Duodenal mucosa (tissue), 2 donors: ENCODE measurements around the gene CKB.

ENCODE experiments used
- H3K27ac ChIP-seq: one replicate; pipeline ENCODE4 v1.7.0; 2013; ENCODE audit warnings: low read depth, low read length
- H3K27me3 ChIP-seq, 2 donors: one replicate each; pipeline ENCODE4 v1.7.0; 2013; ENCODE audit warnings: low read length in 2 of 2, control low read depth in 1 of 2; ENCODE audit not compliant: insufficient read depth in 2 of 2, control insufficient read depth in 1 of 2
- H3K36me3 ChIP-seq, 2 donors: one replicate each; pipeline ENCODE4 v1.7.0; 2013; ENCODE audit warnings: low read length in 2 of 2, control low read depth in 1 of 2; ENCODE audit not compliant: insufficient read depth in 2 of 2, control insufficient read depth in 1 of 2
- H3K4me1 ChIP-seq, 2 donors: one replicate each; pipeline ENCODE4 v1.7.0; 2013; ENCODE audit warnings: low read length in 2 of 2, control low read depth in 1 of 2; ENCODE audit not compliant: insufficient read depth in 2 of 2, control insufficient read depth in 1 of 2
- H3K4me3 ChIP-seq, 2 donors: one replicate each; pipeline ENCODE4 v1.7.0; 2013; ENCODE audit warnings: low read length in 2 of 2, low read depth in 1 of 2
- H3K9ac ChIP-seq, 2 donors: one replicate each; pipeline ENCODE4 v1.7.0; 2013; ENCODE audit warnings: low read length in 2 of 2, low read depth in 1 of 2
- H3K9me3 ChIP-seq, 2 donors: one replicate each; pipeline ENCODE4 v1.7.0; 2013; ENCODE audit warnings: low read length in 2 of 2, control low read depth in 1 of 2; ENCODE audit not compliant: control insufficient read depth in 1 of 2

The CKB gene

GRCh38 chr14:103500148-103500990, 22.3 kb downstream of the CKB start:
- no peaks in the 10 kb centered on the region for H3K9me3 ChIP-seq
- no peaks in the 10 kb centered on the region for H3K27me3 ChIP-seq
- no peak overlapping the region for H3K4me3 ChIP-seq
- H3K36me3 ChIP-seq = peaks cover 40 to 67% of the 10 kb centered on the region in 2 donors
- H3K4me1 ChIP-seq = no peaks in the 10 kb centered on the region
- no peak overlapping the region for H3K9ac ChIP-seq
- no peak overlapping the region for H3K27ac ChIP-seq

GRCh38 chr14:103499709-103500108, 22.9 kb downstream of the CKB start:
- Histone ChIP-seq H3K27me3 (no peaks in the 10 kb centered on the region), H3K36me3 (peaks cover 40 to 67% of the 10 kb centered on the region in 2 donors), H3K4me3 (no peak overlapping the region), H3K27ac (no peak overlapping the region), H3K9ac (no peak overlapping the region), H3K9me3 (no peaks in the 10 kb centered on the region), H3K4me1 (no peaks in the 10 kb centered on the region)

- Histone ChIP-seq H3K27me3 (no peaks in the 10 kb centered on the region), H3K4me1 (no peaks in the 10 kb centered on the region), H3K27ac (no peak overlapping the region), H3K9ac (no peak overlapping the region), H3K9me3 (no peaks in the 10 kb centered on the region), H3K4me3 (no peak overlapping the region), H3K36me3 (peaks cover 19 to 62% of the 10 kb centered on the region in 2 donors)
These were observed 25.9 kb downstream of the CKB start for GRCh38 chr14:103496776-103497175.

DNA sequence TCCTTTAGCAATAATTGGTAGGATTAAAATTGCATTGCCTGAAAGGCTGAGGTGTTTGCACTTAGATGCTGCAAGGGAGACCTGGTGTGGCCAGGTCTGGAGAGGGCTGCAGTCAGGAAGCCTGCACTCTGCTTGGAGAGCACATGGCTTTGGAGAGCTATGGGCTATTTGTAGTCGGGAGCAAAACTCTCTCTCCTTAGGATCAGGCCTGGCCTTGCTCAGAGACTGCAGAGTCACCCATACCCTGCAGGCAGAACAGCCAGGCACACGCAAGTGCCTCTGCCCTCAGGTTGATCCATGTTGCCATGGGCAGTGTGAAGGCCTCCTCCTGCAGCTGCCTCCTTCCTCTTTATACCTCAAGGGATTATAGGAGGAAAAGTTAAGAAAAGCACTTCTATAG, 26.8 kb downstream of the CKB start:
- Histone ChIP-seq H3K27me3 (no peaks in the 10 kb centered on the region), H3K4me1 (no peaks in the 10 kb centered on the region), H3K9ac (no peak overlapping the region), H3K9me3 (no peaks in the 10 kb centered on the region), H3K4me3 (no peak overlapping the region), H3K36me3 (peaks cover 16 to 61% of the 10 kb centered on the region in 2 donors), H3K27ac (no peak overlapping the region)

GRCh38 chr14:103492156-103492925, 30.3 kb downstream of the CKB start:
- Histone ChIP-seq H3K4me1 (no peaks in the 10 kb centered on the region), H3K9ac (no peak overlapping the region), H3K36me3 (peaks cover 16 to 75% of the 10 kb centered on the region in 2 donors), H3K27ac (no peak overlapping the region), H3K9me3 (no peaks in the 10 kb centered on the region), H3K27me3 (no peaks in the 10 kb centered on the region), H3K4me3 (no peak overlapping the region)

DNA sequence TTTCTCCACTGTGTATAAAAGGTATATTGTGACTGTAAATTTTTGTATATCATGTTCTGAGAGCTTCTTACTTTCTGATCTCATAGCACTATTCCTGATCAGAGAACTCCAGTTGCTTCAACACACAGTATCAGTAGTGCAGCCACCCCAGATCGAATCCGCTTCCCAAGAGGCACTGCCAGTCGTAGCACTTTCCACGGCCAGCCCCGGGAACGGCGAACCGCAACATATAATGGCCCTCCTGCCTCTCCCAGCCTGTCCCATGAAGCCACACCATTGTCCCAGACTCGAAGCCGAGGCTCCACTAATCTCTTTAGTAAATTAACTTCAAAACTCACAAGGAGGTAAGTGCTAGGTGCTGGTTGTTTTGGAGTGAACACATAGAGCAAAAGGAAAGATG, 30.9 kb downstream of the CKB start:
- no peak overlapping the region for H3K27ac ChIP-seq

GRCh38 chr14:103489621-103490020, 33.0 kb downstream of the CKB start:
- no peak overlapping the region for H3K27ac ChIP-seq
- no peak overlapping the region for H3K9ac ChIP-seq
- H3K9me3 ChIP-seq = no peaks in the 10 kb centered on the region
- H3K36me3 ChIP-seq = peaks cover 6 to 58% of the 10 kb centered on the region in 2 donors
- H3K4me1 ChIP-seq = no peaks in the 10 kb centered on the region
- H3K4me3 ChIP-seq = no peak overlapping the region
- H3K27me3 ChIP-seq = no peaks in the 10 kb centered on the region

More for the DNA sequence above, 30.9 kb downstream of the CKB start:
- H3K9ac ChIP-seq = no peak overlapping the region
- H3K36me3 ChIP-seq = peaks cover 17 to 74% of the 10 kb centered on the region in 2 donors
- no peaks in the 10 kb centered on the region for H3K4me1 ChIP-seq
- H3K9me3 ChIP-seq = no peaks in the 10 kb centered on the region
- H3K4me3 ChIP-seq = no peak overlapping the region
- no peaks in the 10 kb centered on the region for H3K27me3 ChIP-seq

- H3K9ac ChIP-seq = no peak overlapping the region
- no peak overlapping the region for H3K4me3 ChIP-seq
- H3K9me3 ChIP-seq = no peaks in the 10 kb centered on the region
- H3K27ac ChIP-seq = no peak overlapping the region
- peaks cover 6 to 55% of the 10 kb centered on the region in 2 donors for H3K36me3 ChIP-seq
- peaks cover 4 to 6% of the 10 kb centered on the region in 2 donors for H3K4me1 ChIP-seq
- no peaks in the 10 kb centered on the region for H3K27me3 ChIP-seq
These were observed 33.7 kb downstream of the CKB start for GRCh38 chr14:103488960-103489359.

DNA sequence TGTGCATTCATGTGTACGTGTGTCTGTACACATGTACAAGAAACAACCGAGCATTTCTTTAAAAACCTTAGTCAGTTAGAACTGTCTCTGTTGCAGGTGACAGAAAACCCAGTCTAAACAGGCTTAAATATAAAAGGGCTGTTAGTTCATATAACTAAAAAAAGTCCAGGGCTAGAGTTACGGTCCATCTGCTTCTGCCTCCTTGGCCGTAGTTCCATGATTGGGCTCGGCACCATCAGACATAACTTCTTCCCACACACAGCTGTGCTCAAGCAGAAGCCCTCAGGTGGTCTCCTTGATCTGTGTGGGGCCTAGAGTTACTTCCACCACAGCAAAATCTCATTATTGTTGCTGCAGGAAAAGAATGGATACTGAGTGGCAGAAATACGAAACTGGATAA, 34.6 kb downstream of the CKB start:
- Histone ChIP-seq H3K36me3 (peaks cover 6 to 52% of the 10 kb centered on the region in 2 donors), H3K4me1 (peaks cover 8 to 9% of the 10 kb centered on the region in 2 donors), H3K27ac (no peak overlapping the region), H3K4me3 (no peak overlapping the region), H3K9me3 (no peaks in the 10 kb centered on the region), H3K9ac (no peak overlapping the region), H3K27me3 (no peaks in the 10 kb centered on the region)

- Histone ChIP-seq H3K9me3 (no peaks in the 10 kb centered on the region), H3K36me3 (peaks cover 8 to 44% of the 10 kb centered on the region in 2 donors)
These were observed 37.1 kb downstream of the CKB start for GRCh38 chr14:103485504-103485903.

More at GRCh38 chr14:103485504-103485903, 37.1 kb downstream of the CKB start:
- H3K27ac ChIP-seq = no peak overlapping the region
- H3K4me3 ChIP-seq = no peak overlapping the region
- peaks cover 9 to 14% of the 10 kb centered on the region in 2 donors for H3K4me1 ChIP-seq
- H3K27me3 ChIP-seq = no peaks in the 10 kb centered on the region
- H3K9ac ChIP-seq = no peak overlapping the region
